HepG2 (cell line): ENCODE measurements around the gene SUPT4H1. TPM values are rescaled to one million over a fixed set of nuclear protein-coding genes. Genes with fewer than 3 reads are reported as not detected.

Experiments used
- ATF6 ChIP-seq: sonication (generic); formaldehyde crosslinking; conservative IDR thresholded peaks from 2 replicates; pipeline ENCODE4 v1.4.0; 2020; ENCODE audit warnings: missing genetic modification reagents
- BRCA1 ChIP-seq: sonication (generic); formaldehyde crosslinking; IDR thresholded peaks from 2 replicates; pipeline ENCODE4 v1.4.0; 2020; ENCODE audit warnings: missing genetic modification reagents
- CHD4 ChIP-seq: fragments of 200-600 bp; sonication (generic); IDR thresholded peaks from 2 replicates; pipeline ENCODE4 v1.7.0; 2017; ENCODE audit warnings: mild to moderate bottlenecking, low read length, borderline replicate concordance
- HNRNPH1 ChIP-seq: fragments of 200-400 bp; formaldehyde crosslinking; optimal IDR thresholded peaks from 2 replicates; pipeline ENCODE3; 2017; ENCODE audit warnings: mild to moderate bottlenecking, low read depth, low read length
- HNRNPK ChIP-seq: fragments of 200-400 bp; formaldehyde crosslinking; IDR thresholded peaks from 2 replicates; pipeline ENCODE4 v1.6.1; 2018; ENCODE audit warnings: low read length, low read depth, moderate library complexity, mild to moderate bottlenecking; ENCODE audit not compliant: poor library complexity, severe bottlenecking
- MATR3 ChIP-seq: sonication (generic); formaldehyde crosslinking; IDR thresholded peaks from 2 replicates; pipeline ENCODE4 v1.4.0; 2020; ENCODE audit warnings: missing genetic modification reagents
- NFE2L2 ChIP-seq: fragments of 150-350 bp; IDR thresholded peaks from 2 replicates; pipeline ENCODE4 v1.6.1; 2014; ENCODE audit warnings: low read length
- NR2C2 ChIP-seq: sonication (generic); formaldehyde crosslinking; IDR thresholded peaks from 2 replicates; pipeline ENCODE4 v1.4.0; 2020; ENCODE audit warnings: missing genetic modification reagents, mild to moderate bottlenecking, moderate library complexity, borderline replicate concordance
- PAWR ChIP-seq: sonication (generic); formaldehyde crosslinking; IDR thresholded peaks from 2 replicates; pipeline ENCODE4 v1.4.0; 2020; ENCODE audit warnings: missing genetic modification reagents, mild to moderate bottlenecking, borderline replicate concordance
- PITX1 ChIP-seq: sonication (generic); formaldehyde crosslinking; IDR thresholded peaks from 2 replicates; pipeline ENCODE4 v1.5.1; 2020; ENCODE audit warnings: mild to moderate bottlenecking, missing genetic modification reagents
- POLR2A ChIP-seq, 2 experiments: IDR thresholded peaks; 2 replicates each; pipeline ENCODE4 v1.6.1; 2011; ENCODE audit warnings: low read depth in 2 of 2, low read length in 2 of 2, mild to moderate bottlenecking in 1 of 2, moderate library complexity in 1 of 2; ENCODE audit not compliant: insufficient read depth in 1 of 2
- RERE ChIP-seq: IDR thresholded peaks from 2 replicates; pipeline ENCODE4 v1.6.1; 2016; ENCODE audit warnings: low read depth, missing genetic modification reagents, missing compliant biosample characterization
- RFXAP ChIP-seq: sonication (generic); formaldehyde crosslinking; IDR thresholded peaks from 2 replicates; pipeline ENCODE4 v1.4.0; 2020; ENCODE audit warnings: missing genetic modification reagents, borderline replicate concordance
- SATB2 ChIP-seq: sonication (generic); formaldehyde crosslinking; IDR thresholded peaks from 2 replicates; pipeline ENCODE4 v1.5.0; 2020; ENCODE audit warnings: missing genetic modification reagents
- SRY ChIP-seq: sonication (generic); formaldehyde crosslinking; IDR thresholded peaks from 2 replicates; pipeline ENCODE4 v1.8.0; 2022; ENCODE audit warnings: mild to moderate bottlenecking, missing genetic modification reagents
- ZGPAT ChIP-seq: IDR thresholded peaks from 2 replicates; pipeline ENCODE4 v1.6.1; 2016; ENCODE audit warnings: mild to moderate bottlenecking
- ZNF296 ChIP-seq: sonication (generic); formaldehyde crosslinking; conservative IDR thresholded peaks from 2 replicates; pipeline ENCODE4 v1.5.0; 2020; ENCODE audit warnings: mild to moderate bottlenecking, missing genetic modification reagents
- ZNF562 ChIP-seq: sonication (generic); formaldehyde crosslinking; IDR thresholded peaks from 2 replicates; pipeline ENCODE4 v1.8.0; 2022; ENCODE audit warnings: missing genetic modification reagents, borderline replicate concordance
- ZNF567 ChIP-seq: sonication (generic); formaldehyde crosslinking; IDR thresholded peaks from 2 replicates; pipeline ENCODE4 v1.8.1; 2023; ENCODE audit warnings: mild to moderate bottlenecking, missing genetic modification reagents, borderline replicate concordance
- ZSCAN29 ChIP-seq: sonication (generic); formaldehyde crosslinking; conservative IDR thresholded peaks from 2 replicates; pipeline ENCODE4 v1.4.0; 2020; ENCODE audit warnings: mild to moderate bottlenecking, missing genetic modification reagents
- polyA plus RNA-seq, 8 experiments: library from polyadenylated mRNA; depleted of rRNA in 3 of 8; stranded (reverse) in 7 of 8; unstranded in 1 of 8; fragments of >200 nt; fragmentation: Illumina TruSeq in 4 of 8; extraction: Trizol in 4 of 8; gene quantifications; 2 replicates each; pipeline versions ENCODE4 v1.2.1 to v1.2.3, GENCODE V29; 2011 to 2016; ENCODE audit warnings: low read depth in 4 of 8, missing spikeins in 1 of 8, mixed read lengths in 1 of 8; ENCODE audit not compliant: insufficient read depth in 1 of 8
- total RNA-seq, 5 experiments: library from RNA; depleted of rRNA; stranded (reverse); fragments of >200 nt; fragmentation: Illumina TruSeq; extraction: Trizol; gene quantifications; 2 replicates each; pipeline ENCODE4 v1.2.3, GENCODE V29; 2016; ENCODE audit warnings: low read depth in 1 of 5

Gene SUPT4H1
- total and polyA plus RNA-seq, 2 of the 13 experiments (the other 11 are each of a cell fraction or from before 2014, with no cell fraction given): 155 to 244 TPM

GRCh38 chr17:58381124-58382035, 29.4 kb upstream of the SUPT4H1 start (continued):
- no peak for TF ChIP-seq ZNF567 (CRISPR knock-in tag)
- TF ChIP-seq MATR3 (CRISPR knock-in tag): no peak
- TF ChIP-seq SATB2 (CRISPR knock-in tag): 0 out of 2 replicates have a peak, but pooled peaks have one; percentile 41
- TF ChIP-seq PITX1 (CRISPR knock-in tag): peak; percentile 93
- TF ChIP-seq NFE2L2: no peak
- 0 out of 2 replicates have a peak, but pooled peaks have one; percentile 19 for TF ChIP-seq RERE (CRISPR knock-in tag)
- TF ChIP-seq RFXAP (CRISPR knock-in tag): peak; percentile 73; the same call in 1 of the 2 replicates
- TF ChIP-seq HNRNPH1: peak; percentile 47
- no peak for TF ChIP-seq HNRNPK
- TF ChIP-seq ATF6: no peak; the same call in 1 of the 2 replicates
- peak; percentile 91; the same call in 1 of the 2 replicates for TF ChIP-seq ZSCAN29
- TF ChIP-seq POLR2A (IDR thresholded peaks at IDR 0.05; ENCODE audit: insufficient read depth in 1 of 2, low read depth in 2 of 2, low read length in 2 of 2): peak; percentile 87 to 95
- peak; percentile 40; the same call in 1 of the 2 replicates for TF ChIP-seq BRCA1 (CRISPR knock-in tag)
- TF ChIP-seq ZNF562 (CRISPR knock-in tag): no peak
- no peak for TF ChIP-seq PAWR (CRISPR knock-in tag)
- peak; percentile 36; the same call in 1 of the 2 replicates for TF ChIP-seq NR2C2 (CRISPR knock-in tag)
- no peak; the same call in none of the 2 replicates for TF ChIP-seq SRY (CRISPR knock-in tag)
- no peak for TF ChIP-seq ZNF296
- TF ChIP-seq CHD4: peak; percentile 1; the same call in 1 of the 2 replicates
- TF ChIP-seq ZGPAT (CRISPR knock-in tag): peak; percentile 96
